Caki2 (cell line): ENCODE results near the gene ZNF503. TPM values are rescaled to one million over a fixed set of nuclear protein-coding genes. Genes with fewer than 3 reads are reported as not detected.
A peak's percentile ranks its signal among the peaks of the same experiment; 100 is the strongest.

Experiments used
- DNase-seq: peaks from one replicate; pipeline ENCODE4 v3.0.0-alpha.2; 2015; ENCODE audit warnings: low read depth
- in situ Hi-C: cut with HindIII; loops from 2 replicates; pipeline ENCODE4 v1.10.0; 2016; ENCODE audit warnings: low sequenced_read_pairs, low pct_unique_long_range_greater_than_20kb, mixed read lengths
- total RNA-seq: library from RNA; depleted of rRNA; stranded (reverse); fragments of >200 nt; shearing (Covaris generic); gene quantifications from 2 replicates; pipeline ENCODE4 v1.2.3, GENCODE V29; 2014; ENCODE audit warnings: low replicate concordance; rRNA removed

ZNF503 gene
- total RNA-seq = 11.6 and 16.2 TPM in 2 replicates

GRCh38 chr10:75401569-75402485 is at the start of gene ZNF503:
TSS of gene ZNF503 (minus strand) at chr10:75401764. CDS start at chr10:75401419, 345 bp downstream.
- in situ Hi-C loops = no loop called here

GRCh38 chr10:75450644-75451640 is 49.4 kb upstream of the ZNF503 start:
- no peak for DNase-seq

More at GRCh38 chr10:75401569-75402485, at the start of gene ZNF503:
- peak; percentile 98 for DNase-seq

GRCh38 chr10:75450075-75450445 is 48.5 kb upstream of the ZNF503 start:
- no peak for DNase-seq
- in situ Hi-C loops = no loop called here

More at GRCh38 chr10:75450644-75451640, 49.4 kb upstream of the ZNF503 start:
- in situ Hi-C loops = no loop called here

- in situ Hi-C loops = no loop called here
- DNase-seq = no peak
Measured at GRCh38 chr10:75449382-75450074, 48.0 kb upstream of the ZNF503 start.

GRCh38 chr10:75448166-75448565 is 46.6 kb upstream of the ZNF503 start:
- in situ Hi-C loops = no loop called here
- no peak for DNase-seq

- DNase-seq = no peak
- in situ Hi-C loops = no loop called here
Measured at GRCh38 chr10:75446508-75446907, 44.9 kb upstream of the ZNF503 start.

- in situ Hi-C loops = no loop called here
- DNase-seq = peak; percentile 22
Measured at GRCh38 chr10:75444781-75445386, 43.3 kb upstream of the ZNF503 start.

GRCh38 chr10:75443362-75443761 is 41.8 kb upstream of the ZNF503 start:
- DNase-seq = no peak
- in situ Hi-C loops = no loop called here

GRCh38 chr10:75441682-75442081 is 40.1 kb upstream of the ZNF503 start:
- no peak for DNase-seq
- in situ Hi-C loops = no loop called here

- in situ Hi-C loops = no loop called here
- DNase-seq = no peak
Measured at GRCh38 chr10:75441196-75441595, 39.6 kb upstream of the ZNF503 start.

- in situ Hi-C loops = no loop called here
- no peak for DNase-seq
Measured at GRCh38 chr10:75440271-75440793, 38.8 kb upstream of the ZNF503 start.

GRCh38 chr10:75439811-75440210 is 38.2 kb upstream of the ZNF503 start:
- in situ Hi-C loops = no loop called here
- DNase-seq = no peak

GRCh38 chr10:75438275-75438674 is 36.7 kb upstream of the ZNF503 start:
- no peak for DNase-seq
- in situ Hi-C loops = no loop called here

GRCh38 chr10:75437693-75438092 is 36.1 kb upstream of the ZNF503 start:
- no peak for DNase-seq
- in situ Hi-C loops = no loop called here

GRCh38 chr10:75436896-75437295 is 35.3 kb upstream of the ZNF503 start:
- in situ Hi-C loops = no loop called here
- DNase-seq = no peak

- in situ Hi-C loops = no loop called here
- DNase-seq = no peak
Measured at GRCh38 chr10:75435291-75435690, 33.7 kb upstream of the ZNF503 start.

GRCh38 chr10:75434291-75434690 is 32.7 kb upstream of the ZNF503 start:
- in situ Hi-C loops = no loop called here
- DNase-seq = no peak

GRCh38 chr10:75433216-75433615 is 31.7 kb upstream of the ZNF503 start:
- DNase-seq = no peak
- in situ Hi-C loops = no loop called here
